GM12875 (cell line): Measurements from ENCODE around the gene KDR.

Experiments
- H3K4me3 ChIP-seq: one replicate; pipeline ENCODE4 v1.5.1; 2011; ENCODE audit warnings: low read depth, low read length, control low read depth
- TF ChIP-seq, protein P1 (sequence below): IDR thresholded peaks from 2 replicates; pipeline ENCODE4 v1.5.1; 2011; ENCODE audit warnings: low read depth, mild to moderate bottlenecking, control low read depth, inconsistent platforms, low read length, moderate library complexity, borderline replicate concordance; ENCODE audit not compliant: insufficient read depth

Gene KDR

DNA sequence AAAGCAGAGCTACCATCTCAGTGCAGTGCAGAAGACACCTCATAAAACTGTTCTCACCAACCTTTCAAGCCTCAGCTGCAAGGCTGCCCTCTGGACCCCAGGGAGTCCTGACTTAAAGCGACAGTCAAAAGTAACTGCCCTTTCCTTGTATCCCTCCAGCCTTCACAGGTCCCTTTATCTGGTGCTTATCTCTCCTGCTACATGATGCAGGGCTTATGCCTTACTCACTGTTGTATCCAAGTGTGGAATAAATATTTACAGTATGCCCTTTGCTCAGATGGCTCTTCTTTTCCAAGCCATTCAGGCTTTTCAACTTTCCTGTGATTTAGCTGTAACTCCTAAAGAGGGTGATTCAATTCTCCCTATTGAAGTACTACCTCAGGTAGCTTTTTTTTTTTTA, 92.6 kb downstream of the KDR start:
- TF ChIP-seq, protein P1, sequence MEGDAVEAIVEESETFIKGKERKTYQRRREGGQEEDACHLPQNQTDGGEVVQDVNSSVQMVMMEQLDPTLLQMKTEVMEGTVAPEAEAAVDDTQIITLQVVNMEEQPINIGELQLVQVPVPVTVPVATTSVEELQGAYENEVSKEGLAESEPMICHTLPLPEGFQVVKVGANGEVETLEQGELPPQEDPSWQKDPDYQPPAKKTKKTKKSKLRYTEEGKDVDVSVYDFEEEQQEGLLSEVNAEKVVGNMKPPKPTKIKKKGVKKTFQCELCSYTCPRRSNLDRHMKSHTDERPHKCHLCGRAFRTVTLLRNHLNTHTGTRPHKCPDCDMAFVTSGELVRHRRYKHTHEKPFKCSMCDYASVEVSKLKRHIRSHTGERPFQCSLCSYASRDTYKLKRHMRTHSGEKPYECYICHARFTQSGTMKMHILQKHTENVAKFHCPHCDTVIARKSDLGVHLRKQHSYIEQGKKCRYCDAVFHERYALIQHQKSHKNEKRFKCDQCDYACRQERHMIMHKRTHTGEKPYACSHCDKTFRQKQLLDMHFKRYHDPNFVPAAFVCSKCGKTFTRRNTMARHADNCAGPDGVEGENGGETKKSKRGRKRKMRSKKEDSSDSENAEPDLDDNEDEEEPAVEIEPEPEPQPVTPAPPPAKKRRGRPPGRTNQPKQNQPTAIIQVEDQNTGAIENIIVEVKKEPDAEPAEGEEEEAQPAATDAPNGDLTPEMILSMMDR: no peak

DNA sequence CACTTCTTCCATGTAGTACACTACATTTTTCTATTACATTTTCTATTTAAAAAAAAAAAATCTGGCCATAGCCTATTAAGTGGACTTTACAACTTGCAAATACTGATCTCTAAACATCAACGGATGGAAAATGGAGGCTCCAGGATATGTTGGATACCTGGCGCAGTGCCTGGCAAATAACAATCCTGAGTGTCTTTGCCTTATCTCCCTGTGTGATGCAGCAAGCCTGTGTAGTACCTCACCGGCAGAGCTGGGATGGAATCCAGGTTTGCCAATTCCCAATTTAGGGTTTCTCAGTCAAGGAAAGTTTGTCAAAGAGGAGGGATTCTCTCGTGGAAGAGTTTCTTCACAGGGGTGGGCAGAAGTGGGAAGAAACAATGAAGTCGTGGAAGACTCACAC, 93.2 kb downstream of the KDR start:
- TF ChIP-seq, protein P1: no peak
- no peak overlapping the region for H3K4me3 ChIP-seq

More for the DNA sequence above, 92.6 kb downstream of the KDR start:
- H3K4me3 ChIP-seq: no peak overlapping the region

DNA sequence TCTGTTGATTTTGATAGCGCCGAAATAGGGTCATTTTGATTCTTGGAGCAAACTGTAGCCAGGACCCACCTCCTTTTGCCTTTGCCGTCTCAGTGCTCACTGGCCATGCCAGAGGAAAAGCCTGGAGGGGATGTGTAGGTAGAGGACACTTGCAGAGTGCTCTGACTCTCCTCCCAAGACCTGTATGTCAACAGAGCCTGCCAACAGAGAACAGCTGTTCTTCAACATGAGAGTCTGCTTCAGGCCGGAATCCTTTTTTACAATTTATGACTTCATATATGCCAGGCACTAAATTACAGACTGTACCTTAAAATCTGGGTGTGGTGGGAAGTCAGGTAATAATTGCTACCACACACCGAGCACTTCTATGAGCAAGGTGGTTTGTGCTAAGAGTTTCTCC, 94.2 kb downstream of the KDR start:
- TF ChIP-seq, protein P1: no peak
- H3K4me3 ChIP-seq: no peak overlapping the region

DNA sequence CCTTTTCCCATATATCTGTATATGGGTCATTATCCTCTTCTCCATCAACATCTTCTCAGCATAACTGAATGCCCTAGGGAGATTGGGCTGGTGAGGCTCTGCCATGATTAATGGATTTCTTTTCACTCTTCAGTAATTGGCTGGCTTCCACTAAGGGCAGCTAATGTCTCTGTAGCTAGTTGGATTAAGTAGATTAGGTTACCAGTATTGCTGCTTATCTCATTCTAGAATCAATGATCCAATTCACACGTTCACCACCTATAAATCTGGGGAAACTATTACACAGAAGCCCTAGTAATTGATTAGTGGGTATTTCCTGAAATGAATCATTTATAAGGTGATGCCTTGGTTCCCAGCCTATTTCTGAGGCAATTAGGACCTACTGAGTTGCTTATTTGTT, 94.8 kb downstream of the KDR start:
- H3K4me3 ChIP-seq: no peak overlapping the region
- TF ChIP-seq, protein P1: no peak

DNA sequence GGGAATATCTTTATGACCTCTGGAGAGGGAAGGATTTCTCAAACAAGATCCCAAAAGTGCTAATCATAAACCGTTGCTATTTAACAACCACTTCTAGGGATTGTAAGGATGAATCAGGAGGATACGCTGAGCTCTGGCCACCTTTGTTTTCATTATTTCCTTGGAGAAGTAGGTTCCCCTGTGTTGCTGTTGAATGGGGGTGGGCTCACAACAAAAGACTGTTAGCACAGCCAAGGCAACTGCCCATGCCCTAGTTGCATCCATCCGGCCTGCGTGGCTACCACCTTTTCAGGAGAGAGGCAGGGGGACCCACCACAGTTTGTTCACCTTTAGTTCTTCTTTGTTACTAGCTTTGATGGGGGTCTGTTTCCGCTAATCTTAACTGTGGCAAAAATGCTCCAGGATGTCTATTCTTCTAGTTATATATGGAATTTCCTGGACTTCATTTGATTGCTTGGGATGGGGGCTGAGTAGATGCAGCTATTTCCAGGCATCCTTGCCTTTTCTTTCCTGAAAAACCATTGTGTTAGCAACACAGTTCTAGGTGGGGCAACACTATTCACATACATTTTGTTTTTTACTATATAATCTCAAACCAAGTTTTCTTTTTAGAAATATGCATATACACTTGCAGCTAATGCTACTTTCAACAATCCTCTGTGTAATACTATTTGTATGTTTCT, 95.4 kb downstream of the KDR start:
- TF ChIP-seq, protein P1: no peak
- no peak overlapping the region for H3K4me3 ChIP-seq

DNA sequence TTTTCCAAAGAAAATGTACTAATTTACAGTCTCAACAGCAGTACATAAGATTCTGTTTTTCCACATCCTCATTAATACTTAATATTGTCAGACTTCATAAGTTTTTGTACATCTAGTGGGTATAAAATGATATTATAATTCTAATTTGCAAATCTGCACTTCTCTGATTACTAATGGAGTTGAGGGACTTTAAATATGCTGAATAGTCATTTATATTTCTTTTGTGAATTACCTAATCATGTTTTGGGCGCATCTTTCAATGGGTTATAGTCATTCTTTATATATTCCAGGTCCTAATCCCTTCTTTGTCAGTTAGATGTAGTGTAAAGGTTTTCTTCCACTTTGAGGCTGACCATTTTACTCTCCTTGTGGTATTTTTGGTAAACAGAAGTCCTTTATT, 96.1 kb downstream of the KDR start:
- TF ChIP-seq, protein P1: no peak
- H3K4me3 ChIP-seq: no peak overlapping the region
